HG03196 (cell line): Measurements from ENCODE around the gene EPB41L1.

ENCODE experiments used
- ATAC-seq: cut with Tn5 transposase; IDR thresholded peaks from one replicate; pipeline ENCODE4 v1.9.1; 2021; ENCODE audit not compliant: unreplicated experiment

The EPB41L1 gene

GRCh38 chr20:36184816-36185776 lies 30.6 kb downstream of the EPB41L1 start:
- no peak for ATAC-seq

GRCh38 chr20:36193977-36194712 lies 39.6 kb downstream of the EPB41L1 start:
- no peak for ATAC-seq

- no peak for ATAC-seq
Observed at GRCh38 chr20:36196676-36197075, 42.1 kb downstream of the EPB41L1 start.

- ATAC-seq = no peak
Observed at GRCh38 chr20:36197271-36197670, 42.7 kb downstream of the EPB41L1 start.

GRCh38 chr20:36199345-36200257 lies 45.1 kb downstream of the EPB41L1 start:
- ATAC-seq = no peak

GRCh38 chr20:36200451-36200850 lies 45.9 kb downstream of the EPB41L1 start:
- no peak for ATAC-seq

GRCh38 chr20:36201198-36201597 lies 46.7 kb downstream of the EPB41L1 start:
- no peak for ATAC-seq

GRCh38 chr20:36202891-36203338 lies 48.4 kb downstream of the EPB41L1 start:
- ATAC-seq = no peak

- no peak for ATAC-seq
Observed at GRCh38 chr20:36203861-36204260, 49.3 kb downstream of the EPB41L1 start.

- no peak for ATAC-seq
Observed at GRCh38 chr20:36205026-36205425, 50.5 kb downstream of the EPB41L1 start.

GRCh38 chr20:36206068-36206467 lies 51.5 kb downstream of the EPB41L1 start:
- no peak for ATAC-seq

GRCh38 chr20:36206641-36207040 lies 52.1 kb downstream of the EPB41L1 start:
- no peak for ATAC-seq

- ATAC-seq = no peak
Observed at GRCh38 chr20:36207602-36208001, 53.1 kb downstream of the EPB41L1 start.

- no peak for ATAC-seq
Observed at GRCh38 chr20:36208257-36208656, 53.7 kb downstream of the EPB41L1 start.

- ATAC-seq = no peak
Observed at GRCh38 chr20:36210436-36211021, 56.0 kb downstream of the EPB41L1 start.

GRCh38 chr20:36213362-36213761 lies 58.8 kb downstream of the EPB41L1 start:
- ATAC-seq = no peak

- ATAC-seq = no peak
Observed at GRCh38 chr20:36214684-36215256, 60.2 kb downstream of the EPB41L1 start.

- ATAC-seq = no peak
Observed at GRCh38 chr20:36215778-36216177, 61.2 kb downstream of the EPB41L1 start.

GRCh38 chr20:36216314-36217025 lies 61.9 kb downstream of the EPB41L1 start:
- no peak for ATAC-seq
